Measurements from ENCODE around the gene GAB2.
"Not testable (repeated sequence)": the region's sequence is repeated elsewhere in the genome, so short reads cannot be mapped to it uniquely, and the experiment has no call there.

Gene GAB2, protein sequence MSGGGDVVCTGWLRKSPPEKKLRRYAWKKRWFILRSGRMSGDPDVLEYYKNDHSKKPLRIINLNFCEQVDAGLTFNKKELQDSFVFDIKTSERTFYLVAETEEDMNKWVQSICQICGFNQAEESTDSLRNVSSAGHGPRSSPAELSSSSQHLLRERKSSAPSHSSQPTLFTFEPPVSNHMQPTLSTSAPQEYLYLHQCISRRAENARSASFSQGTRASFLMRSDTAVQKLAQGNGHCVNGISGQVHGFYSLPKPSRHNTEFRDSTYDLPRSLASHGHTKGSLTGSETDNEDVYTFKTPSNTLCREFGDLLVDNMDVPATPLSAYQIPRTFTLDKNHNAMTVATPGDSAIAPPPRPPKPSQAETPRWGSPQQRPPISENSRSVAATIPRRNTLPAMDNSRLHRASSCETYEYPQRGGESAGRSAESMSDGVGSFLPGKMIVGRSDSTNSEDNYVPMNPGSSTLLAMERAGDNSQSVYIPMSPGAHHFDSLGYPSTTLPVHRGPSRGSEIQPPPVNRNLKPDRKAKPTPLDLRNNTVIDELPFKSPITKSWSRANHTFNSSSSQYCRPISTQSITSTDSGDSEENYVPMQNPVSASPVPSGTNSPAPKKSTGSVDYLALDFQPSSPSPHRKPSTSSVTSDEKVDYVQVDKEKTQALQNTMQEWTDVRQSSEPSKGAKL

DNA sequence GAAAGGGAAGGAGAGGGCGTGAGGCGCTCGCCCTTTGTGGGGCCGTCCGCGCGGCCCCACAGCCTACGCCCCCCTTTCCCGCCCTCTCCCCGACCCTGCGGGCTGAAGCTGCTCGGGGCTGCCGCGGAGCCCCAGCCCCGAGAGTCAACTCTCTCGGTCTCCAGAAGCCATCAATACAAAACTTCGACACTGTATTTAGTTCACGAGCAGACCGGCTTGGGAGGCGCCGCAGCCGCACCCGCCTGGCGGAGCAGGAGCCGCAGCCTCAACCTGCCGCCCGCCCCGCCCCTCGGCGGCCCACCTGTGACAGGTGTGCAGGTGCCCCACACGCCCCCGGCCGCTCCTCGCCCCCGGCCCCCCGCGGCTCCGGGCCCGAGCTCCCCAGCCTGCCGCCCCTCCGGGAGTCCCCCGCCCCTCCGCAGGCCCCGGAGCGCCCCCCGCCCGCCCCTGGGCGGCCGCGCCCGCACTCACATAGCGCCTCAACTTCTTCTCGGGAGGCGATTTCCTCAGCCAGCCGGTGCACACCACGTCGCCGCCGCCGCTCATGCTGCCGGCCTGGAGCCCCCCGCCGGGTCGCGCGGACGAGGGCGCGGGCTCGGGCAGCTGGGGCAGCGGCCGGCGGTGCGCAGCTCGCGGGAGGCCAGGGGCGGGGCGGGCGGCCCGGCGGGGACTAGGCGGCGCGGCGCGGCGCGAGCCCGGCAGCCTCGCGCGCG, at the start of gene GAB2:
GAB2 (minus strand) TSS at position 646 of the 713 bp plus-strand sequence; CDS start at position 546, 100 bp downstream.
- Histone ChIP-seq H3K9ac (ENCODE audit: low read depth, low read length) (peak within 1 kb of the TSS; percentile 74), H3K27me3 (ENCODE audit: insufficient read depth, low read length) (peaks cover 24% of the 10 kb centered on the region), H3K36me3 (ENCODE audit: insufficient read depth, low read depth, low read length) (no peaks in the 10 kb centered on the region), H3K9me3 (ENCODE audit: insufficient read depth, low read depth, low read length) (no peaks in the 10 kb centered on the region), H3K4me1 (ENCODE audit: insufficient read depth, low read length) (0 out of 2 replicates have a peak, but pooled peaks cover 4% of the 10 kb centered on the region), H3K4me3 (ENCODE audit: low read length) (peak within 1 kb of the TSS; percentile 80), H3K27ac (ENCODE audit: low read length) (no peak within 1 kb of the TSS)

GRCh38 chr11:78467370-78467769, 49.8 kb upstream of the GAB2 start:
- H3K36me3 ChIP-seq (ENCODE audit: insufficient read depth, low read depth, low read length), result peaks cover 34% of the 10 kb centered on the region

DNA sequence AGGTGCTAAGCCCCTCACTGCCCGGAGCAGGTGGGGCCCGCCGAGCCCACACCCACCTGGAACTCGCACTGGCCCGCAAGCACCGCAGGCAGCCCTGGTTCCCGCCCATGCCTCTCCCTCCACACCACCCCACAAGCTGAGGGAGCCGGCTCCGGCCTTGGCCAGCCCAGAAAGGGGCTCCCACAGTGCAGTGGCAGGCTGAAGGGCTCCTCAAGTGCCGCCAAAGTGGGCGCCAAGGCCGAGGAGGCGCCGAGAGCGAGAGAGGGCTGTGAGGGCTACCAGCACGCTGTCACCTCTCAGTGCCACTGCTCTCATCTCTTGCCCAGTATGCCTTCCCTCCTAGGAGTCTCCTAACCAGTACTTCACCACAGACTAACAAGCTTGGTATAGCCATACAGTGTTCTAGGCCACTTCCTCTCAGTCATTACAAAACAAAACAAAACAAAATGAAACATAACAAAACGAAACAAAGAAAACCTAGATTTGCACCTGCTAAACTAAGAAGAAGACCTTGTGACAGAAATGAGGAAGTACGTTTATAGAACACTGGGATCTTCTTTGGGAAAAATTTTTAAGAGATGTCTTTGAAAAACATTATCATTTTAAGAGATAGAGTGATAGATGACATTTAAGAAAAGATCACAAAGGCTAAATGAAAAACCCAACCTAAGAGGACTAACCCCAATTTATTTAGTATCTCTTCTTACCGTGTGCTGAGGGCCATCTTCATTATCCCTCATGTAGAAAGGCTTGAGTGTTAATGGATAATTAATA, 47.7 kb upstream of the GAB2 start:
- H3K27me3 ChIP-seq (ENCODE audit: insufficient read depth, low read length), result no peaks in the 10 kb centered on the region
- H3K36me3 ChIP-seq (ENCODE audit: insufficient read depth, low read depth, low read length), result peaks cover 46% of the 10 kb centered on the region
- H3K9me3 ChIP-seq (ENCODE audit: insufficient read depth, low read depth, low read length), result no peaks in the 10 kb centered on the region
- H3K4me1 ChIP-seq (ENCODE audit: insufficient read depth, low read length), result 0 out of 2 replicates have a peak, but pooled peaks cover 2% of the 10 kb centered on the region
- H3K27ac ChIP-seq (ENCODE audit: low read length), result no peak overlapping the region
- H3K4me3 ChIP-seq (ENCODE audit: low read length), result no peak overlapping the region
- no peak overlapping the region for H3K9ac ChIP-seq (ENCODE audit: low read depth, low read length)

More at GRCh38 chr11:78467370-78467769, 49.8 kb upstream of the GAB2 start:
- H3K27me3 ChIP-seq (ENCODE audit: insufficient read depth, low read length), result no peaks in the 10 kb centered on the region
- H3K27ac ChIP-seq (ENCODE audit: low read length), result no peak overlapping the region
- no peak overlapping the region for H3K9ac ChIP-seq (ENCODE audit: low read depth, low read length)
- H3K4me1 ChIP-seq (ENCODE audit: insufficient read depth, low read length), result peaks cover 8% of the 10 kb centered on the region
- no peak overlapping the region for H3K4me3 ChIP-seq (ENCODE audit: low read length)
- no peaks in the 10 kb centered on the region for H3K9me3 ChIP-seq (ENCODE audit: insufficient read depth, low read depth, low read length)

GRCh38 chr11:78464787-78465168, 47.2 kb upstream of the GAB2 start:
- H3K36me3 ChIP-seq (ENCODE audit: insufficient read depth, low read depth, low read length), result peaks cover 52% of the 10 kb centered on the region
- H3K4me1 ChIP-seq (ENCODE audit: insufficient read depth, low read length); H3K9ac ChIP-seq (ENCODE audit: low read depth, low read length); H3K9me3 ChIP-seq (ENCODE audit: insufficient read depth, low read depth, low read length); H3K27me3 ChIP-seq (ENCODE audit: insufficient read depth, low read length); H3K27ac ChIP-seq (ENCODE audit: low read length); H3K4me3 ChIP-seq (ENCODE audit: low read length): not testable (repeated sequence)

- Histone ChIP-seq H3K4me3 (ENCODE audit: low read length) (no peak overlapping the region), H3K4me1 (ENCODE audit: insufficient read depth, low read length) (no peaks in the 10 kb centered on the region), H3K9ac (ENCODE audit: low read depth, low read length) (no peak overlapping the region), H3K27me3 (ENCODE audit: insufficient read depth, low read length) (no peaks in the 10 kb centered on the region), H3K9me3 (ENCODE audit: insufficient read depth, low read depth, low read length) (no peaks in the 10 kb centered on the region), H3K36me3 (ENCODE audit: insufficient read depth, low read depth, low read length) (peaks cover 61% of the 10 kb centered on the region), H3K27ac (ENCODE audit: low read length) (no peak overlapping the region)
Measured at GRCh38 chr11:78460471-78460870, 42.9 kb upstream of the GAB2 start.

GRCh38 chr11:78459738-78460137, 42.1 kb upstream of the GAB2 start:
- no peaks in the 10 kb centered on the region for H3K4me1 ChIP-seq (ENCODE audit: insufficient read depth, low read length)
- peaks cover 61% of the 10 kb centered on the region for H3K36me3 ChIP-seq (ENCODE audit: insufficient read depth, low read depth, low read length)
- no peak overlapping the region for H3K27ac ChIP-seq (ENCODE audit: low read length)
- no peak overlapping the region for H3K9ac ChIP-seq (ENCODE audit: low read depth, low read length)
- H3K27me3 ChIP-seq (ENCODE audit: insufficient read depth, low read length), result no peaks in the 10 kb centered on the region
- no peak overlapping the region for H3K4me3 ChIP-seq (ENCODE audit: low read length)
- no peaks in the 10 kb centered on the region for H3K9me3 ChIP-seq (ENCODE audit: insufficient read depth, low read depth, low read length)

- no peaks in the 10 kb centered on the region for H3K27me3 ChIP-seq (ENCODE audit: insufficient read depth, low read length)
- H3K9me3 ChIP-seq (ENCODE audit: insufficient read depth, low read depth, low read length), result no peaks in the 10 kb centered on the region
- H3K9ac ChIP-seq (ENCODE audit: low read depth, low read length), result no peak overlapping the region
- H3K27ac ChIP-seq (ENCODE audit: low read length), result no peak overlapping the region
- H3K4me3 ChIP-seq (ENCODE audit: low read length), result no peak overlapping the region
- no peaks in the 10 kb centered on the region for H3K4me1 ChIP-seq (ENCODE audit: insufficient read depth, low read length)
- H3K36me3 ChIP-seq (ENCODE audit: insufficient read depth, low read depth, low read length), result peaks cover 53% of the 10 kb centered on the region
Measured at GRCh38 chr11:78457448-78457847, 39.8 kb upstream of the GAB2 start.

- Histone ChIP-seq H3K9ac (ENCODE audit: low read depth, low read length) (no peak overlapping the region), H3K27me3 (ENCODE audit: insufficient read depth, low read length) (no peaks in the 10 kb centered on the region), H3K4me1 (ENCODE audit: insufficient read depth, low read length) (no peaks in the 10 kb centered on the region), H3K9me3 (ENCODE audit: insufficient read depth, low read depth, low read length) (no peaks in the 10 kb centered on the region), H3K27ac (ENCODE audit: low read length) (no peak overlapping the region), H3K4me3 (ENCODE audit: low read length) (no peak overlapping the region), H3K36me3 (ENCODE audit: insufficient read depth, low read depth, low read length) (peaks cover 21% of the 10 kb centered on the region; the same call in 1 of the 2 replicates)
Measured at GRCh38 chr11:78453140-78453935, 35.7 kb upstream of the GAB2 start.

GRCh38 chr11:78451371-78452150, 33.9 kb upstream of the GAB2 start:
- Histone ChIP-seq H3K4me1 (ENCODE audit: insufficient read depth, low read length) (no peaks in the 10 kb centered on the region), H3K27me3 (ENCODE audit: insufficient read depth, low read length) (no peaks in the 10 kb centered on the region), H3K36me3 (ENCODE audit: insufficient read depth, low read depth, low read length) (peaks cover 6% of the 10 kb centered on the region; the same call in 1 of the 2 replicates), H3K9ac (ENCODE audit: low read depth, low read length) (no peak overlapping the region), H3K27ac (ENCODE audit: low read length) (no peak overlapping the region), H3K9me3 (ENCODE audit: insufficient read depth, low read depth, low read length) (no peaks in the 10 kb centered on the region), H3K4me3 (ENCODE audit: low read length) (no peak overlapping the region)

GRCh38 chr11:78450866-78451265, 33.2 kb upstream of the GAB2 start:
- Histone ChIP-seq H3K4me1 (ENCODE audit: insufficient read depth, low read length) (no peaks in the 10 kb centered on the region), H3K4me3 (ENCODE audit: low read length) (no peak overlapping the region), H3K36me3 (ENCODE audit: insufficient read depth, low read depth, low read length) (peaks cover 4% of the 10 kb centered on the region; the same call in 1 of the 2 replicates), H3K27ac (ENCODE audit: low read length) (no peak overlapping the region), H3K27me3 (ENCODE audit: insufficient read depth, low read length) (no peaks in the 10 kb centered on the region), H3K9ac (ENCODE audit: low read depth, low read length) (no peak overlapping the region), H3K9me3 (ENCODE audit: insufficient read depth, low read depth, low read length) (no peaks in the 10 kb centered on the region)

All from iPS-20b (cell line).